ENCODE data around the gene ADORA1.

DNA sequence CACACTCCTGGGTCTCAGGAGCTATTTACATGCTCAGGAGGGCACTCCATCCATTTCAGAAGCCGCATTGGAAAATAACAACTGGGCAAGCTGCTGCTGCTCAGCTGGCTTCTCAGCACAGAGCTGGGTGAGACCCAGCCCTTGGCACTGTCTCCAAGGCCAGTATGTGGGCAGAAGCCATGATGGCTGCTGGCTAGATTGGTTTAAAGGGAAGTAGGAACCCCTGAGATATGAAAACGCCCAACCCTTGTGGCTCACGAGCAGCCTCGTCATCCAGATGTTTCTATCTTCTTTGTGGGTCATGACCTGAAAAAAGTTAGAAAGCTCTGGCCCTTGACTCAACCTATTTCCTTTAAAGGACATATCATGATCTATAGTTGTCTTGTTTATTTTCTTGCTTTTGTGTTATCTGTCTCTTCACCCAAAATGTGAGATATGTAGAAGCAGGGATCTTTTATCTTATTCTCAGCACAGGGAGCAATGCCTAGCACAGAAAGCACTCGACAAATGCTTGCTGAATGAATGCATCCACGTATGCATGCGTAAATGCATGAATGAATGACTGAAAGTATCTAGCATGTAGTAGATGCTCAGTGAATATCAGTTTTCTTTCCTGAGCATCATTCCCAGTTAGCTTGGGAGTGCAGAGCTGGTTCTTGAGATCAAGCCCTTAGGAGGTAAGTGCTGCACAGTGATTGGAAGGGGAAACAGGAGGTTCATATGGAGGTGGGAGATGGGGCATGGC lies 36.5 kb downstream of the ADORA1 start:
- TF ChIP-seq POLR2A (IDR thresholded peaks at IDR 0.05; ENCODE audit: low read depth, low read length) (no peak), POLR2AphosphoS5 (IDR thresholded peaks at IDR 0.05; ENCODE audit: low read depth, low read length) (no peak), TAF1 (IDR thresholded peaks at IDR 0.05; ENCODE audit: low read depth, low read length) (no peak), SPI1 (IDR thresholded peaks at IDR 0.05; ENCODE audit: low read depth, low read length) (no peak)
